ENCODE results near the gene CGB7.
"Not testable (repeated sequence)": the region's sequence is repeated elsewhere in the genome, so short reads cannot be mapped to it uniquely, and the experiment has no call there.

The CGB7 gene

GRCh38 chr19:49057636-49058234 lies at the start of gene CGB7:
Gene CGB7 (minus strand): TSS chr19:49057749. CDS start chr19:49055375, 2,374 bp downstream.
- no peak for DNase-seq (ENCODE audit: low read depth in 2 of 3, low spot score in 2 of 3)

- peak in 2 of 3 experiments; percentile 39 to 59 for DNase-seq (ENCODE audit: low read depth in 2 of 3, low spot score in 2 of 3)
Observed at GRCh38 chr19:49106648-49107135, 49.1 kb upstream of the CGB7 start.

- no peak for DNase-seq (ENCODE audit: low read depth in 2 of 3, low spot score in 2 of 3)
Observed at GRCh38 chr19:49104229-49104864, 46.8 kb upstream of the CGB7 start.

GRCh38 chr19:49103331-49104085 lies 46.0 kb upstream of the CGB7 start:
- no peak for DNase-seq (ENCODE audit: low read depth in 2 of 3, low spot score in 2 of 3)

DNA sequence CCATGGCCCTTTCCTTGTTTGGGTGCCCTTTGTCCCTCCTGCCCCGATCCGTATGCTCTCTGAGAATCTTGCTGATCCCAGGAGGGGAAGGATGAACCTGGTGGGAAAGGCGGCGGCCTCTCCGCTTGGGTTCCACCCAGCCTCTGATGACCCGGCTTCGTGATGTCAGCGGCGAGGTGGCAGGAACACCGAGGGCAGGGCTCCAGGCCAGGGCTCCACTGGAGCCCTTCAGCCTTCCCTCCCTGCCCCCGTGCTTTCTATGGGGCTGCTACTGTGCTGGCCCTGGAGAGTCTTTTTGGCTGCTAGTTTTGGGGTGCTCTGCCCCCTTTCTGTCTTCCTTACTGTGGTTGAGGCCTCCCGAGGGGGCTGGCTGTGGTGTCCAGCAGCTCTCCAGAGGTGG lies 44.8 kb upstream of the CGB7 start:
- DNase-seq (ENCODE audit: low read depth in 2 of 3, low spot score in 2 of 3) = no peak

- DNase-seq (ENCODE audit: low read depth in 2 of 3, low spot score in 2 of 3) = no peak
Observed at GRCh38 chr19:49101160-49101559, 43.6 kb upstream of the CGB7 start.

DNA sequence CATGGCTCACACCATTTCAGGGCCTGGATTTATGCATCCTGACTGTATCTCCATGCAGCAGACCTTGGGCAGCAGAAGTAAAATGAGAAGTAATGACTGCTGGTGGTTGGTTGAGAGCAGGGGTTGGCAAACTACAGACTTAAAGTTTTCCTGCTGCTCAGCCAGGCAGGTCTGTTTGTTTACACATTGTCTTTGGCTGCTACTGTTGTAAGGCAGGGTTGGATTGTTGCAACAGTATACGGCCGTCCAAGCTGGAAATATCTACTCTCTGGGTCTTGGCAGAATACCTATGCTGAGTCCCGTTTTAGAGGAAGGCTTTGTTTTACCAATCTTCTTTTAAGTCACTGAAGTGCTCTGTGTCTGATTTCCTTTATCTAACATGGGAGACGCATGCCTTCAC lies 41.2 kb upstream of the CGB7 start:
- no peak for DNase-seq (ENCODE audit: low read depth in 2 of 3, low spot score in 2 of 3)

- DNase-seq (ENCODE audit: low read depth in 2 of 3, low spot score in 2 of 3) = peak in 1 of 3 experiments; percentile 50
Observed at GRCh38 chr19:49097453-49098288, 40.1 kb upstream of the CGB7 start.

DNA sequence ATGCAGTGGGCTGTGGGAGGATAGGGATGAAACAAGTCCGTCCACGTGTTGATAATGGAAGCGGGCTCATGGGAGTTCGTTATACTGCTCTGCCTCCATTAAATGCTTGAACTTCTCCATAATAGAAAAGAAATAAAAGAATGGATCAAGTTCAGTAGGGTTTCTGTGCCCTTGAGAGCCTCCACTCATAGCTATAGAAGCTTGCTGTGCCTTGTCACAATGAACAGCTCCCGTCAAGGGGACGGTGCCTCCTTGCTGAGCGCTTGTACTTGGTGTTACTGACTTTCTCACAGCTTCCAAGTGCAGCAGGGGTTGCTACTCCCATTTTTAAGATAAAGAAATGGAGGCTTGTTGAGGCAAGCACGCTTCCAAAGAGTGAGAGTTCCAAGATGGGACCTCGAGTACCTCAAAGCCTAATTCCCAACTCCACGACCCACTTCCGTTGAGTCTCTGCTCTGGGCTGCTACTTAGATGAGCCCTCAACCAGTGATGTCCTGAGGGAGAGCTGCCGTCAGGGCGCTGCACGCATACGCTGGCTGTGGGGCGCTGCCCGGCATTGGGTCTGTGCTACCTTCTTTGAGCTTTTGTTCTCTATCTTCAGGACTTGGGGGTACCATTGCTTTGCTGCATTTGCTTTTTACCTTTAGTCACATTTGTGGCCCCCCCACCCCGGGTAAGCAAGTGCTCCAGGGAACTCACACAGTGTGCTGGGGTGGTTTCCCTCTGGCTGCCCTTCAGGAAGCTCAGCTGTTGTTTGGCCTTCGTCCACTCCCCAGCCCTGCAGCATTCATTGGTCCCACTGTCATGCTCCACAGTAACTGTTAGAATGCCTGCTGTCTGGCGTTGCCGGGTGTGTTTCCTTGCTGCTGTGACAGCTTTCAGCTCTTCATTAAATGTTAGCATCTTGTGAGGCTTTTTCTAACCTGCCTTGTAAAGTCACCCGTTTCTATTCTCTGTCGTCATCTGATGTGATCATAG lies 37.2 kb upstream of the CGB7 start:
- DNase-seq (ENCODE audit: low read depth in 2 of 3, low spot score in 2 of 3) = no peak

DNA sequence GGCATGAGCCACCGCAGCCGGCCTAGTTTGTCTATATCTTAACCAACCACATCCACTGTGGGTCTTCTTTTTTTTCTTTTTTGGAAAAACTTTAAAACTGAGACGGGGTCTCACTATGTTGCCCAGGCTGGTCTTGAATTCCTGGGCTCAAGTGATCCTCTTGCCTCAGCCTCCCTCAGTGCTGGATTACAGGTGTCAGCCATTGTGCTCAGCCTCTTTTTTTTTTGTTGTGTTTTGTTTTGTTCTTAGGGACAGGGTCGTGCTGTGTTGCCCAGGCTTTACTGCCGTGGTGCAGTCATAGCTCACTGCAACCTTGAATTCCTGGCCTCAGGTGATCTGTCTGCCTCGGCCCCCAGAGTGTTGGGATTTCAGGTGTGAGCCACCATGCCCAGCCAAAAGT lies 35.1 kb upstream of the CGB7 start:
- DNase-seq (ENCODE audit: low read depth in 2 of 3, low spot score in 2 of 3) = no peak

GRCh38 chr19:49091391-49092038 lies 34.0 kb upstream of the CGB7 start:
- DNase-seq (ENCODE audit: low read depth in 2 of 3, low spot score in 2 of 3) = no peak

DNA sequence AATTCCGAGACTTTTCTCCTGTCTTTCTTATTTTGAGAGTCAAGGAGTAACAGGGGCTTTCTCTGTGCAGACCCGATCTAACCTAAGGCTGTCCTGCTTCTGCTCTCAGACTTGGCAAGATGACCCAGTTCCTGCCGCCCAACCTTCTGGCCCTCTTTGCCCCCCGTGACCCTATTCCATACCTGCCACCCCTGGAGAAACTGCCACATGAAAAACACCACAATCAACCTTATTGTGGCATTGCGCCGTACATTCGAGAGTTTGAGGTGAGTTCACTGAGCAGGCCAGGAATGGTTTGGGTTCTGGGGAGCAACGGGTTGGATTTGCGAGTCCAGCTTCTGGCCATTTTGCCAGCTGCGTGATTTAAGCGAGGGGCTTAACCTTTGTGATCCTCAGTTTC lies 28.7 kb upstream of the CGB7 start:
- DNase-seq (ENCODE audit: low read depth in 2 of 3, low spot score in 2 of 3) = no peak

DNA sequence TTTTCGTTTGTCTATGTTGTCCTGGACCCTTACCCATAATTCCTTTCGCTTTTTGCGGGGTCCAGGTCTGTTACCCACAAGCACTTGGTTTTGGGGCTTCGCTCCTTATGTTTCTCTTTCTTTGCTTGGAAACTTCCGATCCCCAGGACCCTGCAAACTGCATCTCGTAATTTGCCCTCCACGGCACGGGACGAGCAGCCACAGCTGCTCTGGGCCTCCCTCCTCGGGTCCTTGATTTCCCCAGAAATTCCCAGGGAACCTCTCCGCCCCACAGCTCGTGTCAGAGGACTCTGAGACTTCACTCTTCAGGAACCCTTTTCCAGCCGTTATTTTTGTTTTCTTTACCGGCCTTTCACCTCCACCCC lies 28.3 kb upstream of the CGB7 start:
- no peak for DNase-seq (ENCODE audit: low read depth in 2 of 3, low spot score in 2 of 3)

GRCh38 chr19:49085020-49085867 lies 27.7 kb upstream of the CGB7 start, which contains the start of gene SNRNP70:
Gene SNRNP70 (plus strand): TSS chr19:49085451. CDS start chr19:49086415, 964 bp downstream.
- peak; percentile 93 to 99 (median 97) for DNase-seq (ENCODE audit: low read depth in 2 of 3, low spot score in 2 of 3)

DNA sequence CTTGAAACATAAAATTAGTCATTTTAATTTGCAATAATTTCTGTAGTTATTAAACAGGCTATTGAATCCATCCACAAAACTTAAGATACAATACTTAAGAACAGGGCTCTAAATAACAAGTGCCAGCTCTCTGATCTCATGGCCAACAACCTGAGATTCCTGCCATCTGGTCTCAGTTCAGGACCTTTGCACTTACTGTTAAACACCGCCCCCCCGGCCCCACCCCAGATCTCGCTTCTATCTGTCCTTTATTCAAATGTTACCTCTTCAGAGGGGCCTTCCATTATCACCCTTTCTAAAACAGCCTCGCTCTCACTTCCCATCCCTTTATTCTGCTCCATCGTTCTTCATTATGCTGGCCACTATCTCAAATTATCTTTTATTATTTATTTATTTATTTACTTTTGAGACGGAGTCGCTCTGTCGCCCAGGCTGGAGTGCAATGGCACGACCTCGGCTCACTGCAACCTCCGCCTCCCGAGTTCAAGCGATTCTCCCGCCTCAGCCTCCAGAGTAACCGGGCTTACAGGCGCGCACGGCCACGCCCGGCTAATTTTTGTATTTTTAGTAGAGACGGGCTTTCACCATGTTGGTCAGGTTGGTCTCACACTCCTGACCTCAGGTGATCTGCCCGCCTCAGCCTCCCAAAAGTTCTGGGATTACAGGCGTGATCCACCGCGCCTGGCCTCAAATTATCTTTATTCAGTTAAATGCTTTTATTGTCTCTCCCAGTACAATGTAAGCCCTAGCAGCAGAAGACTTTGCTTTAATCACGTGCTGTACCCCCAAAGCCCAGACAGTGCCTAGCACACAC lies 26.9 kb upstream of the CGB7 start:
- DNase-seq (ENCODE audit: low read depth in 2 of 3, low spot score in 2 of 3) = no peak

- no peak for DNase-seq (ENCODE audit: low read depth in 2 of 3, low spot score in 2 of 3)
Observed at GRCh38 chr19:49081273-49081672, 23.7 kb upstream of the CGB7 start.

DNA sequence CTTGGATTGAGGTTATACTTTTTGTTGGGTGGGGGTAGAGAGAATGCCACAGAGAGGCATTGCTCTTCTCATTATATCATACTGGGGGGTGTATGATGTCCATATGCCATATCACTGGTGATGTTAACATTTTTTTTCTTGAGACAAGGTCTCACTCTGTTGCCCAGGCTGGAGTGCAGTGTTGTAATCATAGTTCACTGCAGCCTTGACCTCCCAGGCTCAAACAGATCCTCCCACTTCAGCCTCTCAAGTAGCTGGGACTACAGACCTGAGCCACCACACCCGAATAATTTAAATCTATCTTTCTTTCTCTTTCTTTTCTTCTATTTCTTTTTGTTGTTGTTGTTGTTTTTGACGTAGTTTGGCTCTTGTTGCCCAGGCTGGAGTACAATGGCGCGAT lies 22.8 kb upstream of the CGB7 start:
- DNase-seq (ENCODE audit: low read depth in 2 of 3, low spot score in 2 of 3) = no peak

DNA sequence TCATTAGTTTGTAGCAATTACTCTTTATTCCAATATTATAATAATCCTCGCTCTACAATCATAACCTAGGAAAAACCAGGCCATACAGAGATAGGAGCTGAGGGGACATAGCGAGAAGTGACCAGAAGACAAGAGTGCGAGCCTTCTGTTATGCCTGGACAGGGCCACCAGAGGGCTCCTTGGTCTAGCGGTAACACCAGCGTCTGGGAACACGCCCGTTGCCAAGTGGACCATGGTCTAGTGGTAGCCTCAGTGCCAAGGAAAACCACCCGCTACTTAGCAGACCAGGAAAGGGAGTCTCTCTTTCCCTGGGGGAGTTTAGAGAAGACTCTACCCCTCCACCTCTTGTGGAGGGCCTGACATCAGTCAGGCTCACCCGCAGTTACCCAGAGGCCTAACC lies 17.3 kb upstream of the CGB7 start:
- not testable (repeated sequence) for DNase-seq (ENCODE audit: low read depth in 2 of 3, low spot score in 2 of 3)

Data from activated CD8-positive, alpha-beta memory T cell treated with anti-CD3 and anti-CD28 coated beads for 48 hours (primary cell).